Activated gamma-delta T cell (primary cell): ENCODE measurements around the gene FAM110D.

Experiments
- DNase-seq: peaks from one replicate; lab custom pipeline; 2025; lab: John Stamatoyannopoulos, UW

The FAM110D gene

GRCh38 chr1:26129778-26130177 is 29.1 kb upstream of the FAM110D start:
- no peak for DNase-seq

- DNase-seq = no peak
Observed at GRCh38 chr1:26130695-26131094, 28.2 kb upstream of the FAM110D start.

- DNase-seq = no peak
Observed at GRCh38 chr1:26132128-26132833, 26.6 kb upstream of the FAM110D start.

- DNase-seq = no peak
Observed at GRCh38 chr1:26132834-26133167, 26.1 kb upstream of the FAM110D start.

GRCh38 chr1:26134466-26134865 is 24.4 kb upstream of the FAM110D start:
- DNase-seq = no peak

GRCh38 chr1:26138974-26139558 is 19.8 kb upstream of the FAM110D start:
- DNase-seq = no peak

- no peak for DNase-seq
Observed at GRCh38 chr1:26142159-26142558, 16.7 kb upstream of the FAM110D start.

- DNase-seq = no peak
Observed at GRCh38 chr1:26145041-26145959, 13.6 kb upstream of the FAM110D start.

- DNase-seq = no peak
Observed at GRCh38 chr1:26145960-26146294, 13.0 kb upstream of the FAM110D start.

GRCh38 chr1:26148887-26149286 is 10.0 kb upstream of the FAM110D start:
- DNase-seq = no peak

- no peak for DNase-seq
Observed at GRCh38 chr1:26153966-26154532, 4.8 kb upstream of the FAM110D start.

GRCh38 chr1:26154750-26155149 is 4.1 kb upstream of the FAM110D start:
- DNase-seq = no peak

- no peak for DNase-seq
Observed at GRCh38 chr1:26155370-26156284, 3.3 kb upstream of the FAM110D start.

GRCh38 chr1:26156285-26157038 is 2.4 kb upstream of the FAM110D start:
- no peak for DNase-seq

GRCh38 chr1:26158271-26158907 is 490 bp upstream of the FAM110D start:
- no peak for DNase-seq

- no peak for DNase-seq
Observed at GRCh38 chr1:26159743-26160039, 812 bp downstream of the FAM110D start.

- DNase-seq = no peak
Observed at GRCh38 chr1:26160527-26161414, 1.9 kb downstream of the FAM110D start.

GRCh38 chr1:26161415-26162219 is 2.7 kb downstream of the FAM110D start:
- DNase-seq = no peak

- DNase-seq = no peak
Observed at GRCh38 chr1:26162220-26162709, 3.4 kb downstream of the FAM110D start.
